Measurements from ENCODE around the gene GJA5. TPM values are rescaled to one million over a fixed set of nuclear protein-coding genes. Genes with fewer than 3 reads are reported as not detected.

GJA5 gene
- total RNA-seq, 4 donors from 2014 or later = 9.8 to 14.6 (median 12.0) TPM

GRCh38 chr1:147800804-147801203, 40.4 kb upstream of the GJA5 start:
- DNase-seq (ENCODE audit: extremely low spot score) = no peak
- no peaks in the 10 kb centered on the region for H3K36me3 ChIP-seq
- intact Hi-C loops (cut with DNase I) = no loop called here
- H3K27ac ChIP-seq (replicated peaks in 1 of 4) = no peak overlapping the region
- TF ChIP-seq CTCF (IDR thresholded peaks at IDR 0.05) (no peak), POLR2AphosphoS5 (IDR thresholded peaks at IDR 0.05) (no peak), EP300 (IDR thresholded peaks at IDR 0.05) (no peak), POLR2A (IDR thresholded peaks at IDR 0.05; ENCODE audit: low read depth) (no peak)
- 86% methylated on average over 2 of the region's 2 CpGs for WGBS
- H3K9me3 ChIP-seq = no peaks in the 10 kb centered on the region
- no peaks in the 10 kb centered on the region for H3K27me3 ChIP-seq
- H3K4me3 ChIP-seq = no peak overlapping the region
- H3K4me1 ChIP-seq = no peaks in the 10 kb centered on the region

GRCh38 chr1:147798731-147799130, 38.3 kb upstream of the GJA5 start:
- 76% methylated on average over 2 of the region's 3 CpGs for WGBS
- no peaks in the 10 kb centered on the region for H3K4me1 ChIP-seq
- intact Hi-C loops (cut with DNase I) = loop anchor here (10.0 kb wide), 1 partner anchor 66 kb away; no protein-coding TSS in a partner anchor

GRCh38 chr1:147794570-147794969, 34.2 kb upstream of the GJA5 start:
- H3K4me1 ChIP-seq = no peaks in the 10 kb centered on the region
- DNase-seq (ENCODE audit: extremely low spot score) = no peak
- intact Hi-C loops (cut with DNase I) = loop anchor here (10.0 kb wide), 1 partner anchor 70 kb away; no protein-coding TSS in a partner anchor
- H3K27me3 ChIP-seq = no peaks in the 10 kb centered on the region
- H3K4me3 ChIP-seq = no peak overlapping the region
- H3K27ac ChIP-seq (replicated peaks in 1 of 4) = no peak overlapping the region
- TF ChIP-seq POLR2A (IDR thresholded peaks at IDR 0.05; ENCODE audit: low read depth) (no peak), POLR2AphosphoS5 (IDR thresholded peaks at IDR 0.05) (no peak), CTCF (IDR thresholded peaks at IDR 0.05) (no peak), EP300 (IDR thresholded peaks at IDR 0.05) (no peak)
- WGBS = 53% methylated on average over 9 of the region's 10 CpGs
- no peaks in the 10 kb centered on the region for H3K36me3 ChIP-seq
- no peaks in the 10 kb centered on the region for H3K9me3 ChIP-seq

More at GRCh38 chr1:147798731-147799130, 38.3 kb upstream of the GJA5 start:
- H3K27ac ChIP-seq (replicated peaks in 1 of 4) = no peak overlapping the region
- no peak for TF ChIP-seq CTCF (IDR thresholded peaks at IDR 0.05)
- no peak for TF ChIP-seq EP300 (IDR thresholded peaks at IDR 0.05)
- TF ChIP-seq POLR2AphosphoS5 (IDR thresholded peaks at IDR 0.05) = no peak
- no peak for TF ChIP-seq POLR2A (IDR thresholded peaks at IDR 0.05; ENCODE audit: low read depth)
- DNase-seq (ENCODE audit: extremely low spot score) = no peak
- no peaks in the 10 kb centered on the region for H3K27me3 ChIP-seq
- H3K36me3 ChIP-seq = no peaks in the 10 kb centered on the region
- H3K9me3 ChIP-seq = no peaks in the 10 kb centered on the region
- H3K4me3 ChIP-seq = no peak overlapping the region

DNA sequence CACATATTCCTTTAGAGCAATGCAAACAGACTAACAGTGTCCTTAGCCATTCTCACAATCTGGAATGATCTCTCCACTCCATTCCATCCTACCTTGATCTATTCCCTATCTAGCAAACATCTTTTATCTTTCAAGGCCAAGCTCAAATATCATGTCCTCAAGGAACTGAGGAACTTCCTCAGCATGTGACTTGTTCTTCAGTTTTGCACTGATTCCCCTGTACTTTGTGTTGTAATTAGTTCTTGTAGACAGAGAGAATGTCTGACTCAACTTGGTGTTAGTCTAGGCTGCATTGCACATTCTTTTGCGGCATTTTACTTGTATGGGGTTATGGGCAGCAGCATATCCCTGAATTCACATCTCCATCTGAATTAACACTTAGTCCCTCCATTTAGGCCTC, 31.5 kb upstream of the GJA5 start:
- no peaks in the 10 kb centered on the region for H3K4me1 ChIP-seq
- no peak overlapping the region for H3K4me3 ChIP-seq
- DNase-seq (ENCODE audit: extremely low spot score) = no peak
- intact Hi-C loops (cut with DNase I) = loop anchor here (10.0 kb wide), 1 partner anchor 73 kb away; no protein-coding TSS in a partner anchor
- no peaks in the 10 kb centered on the region for H3K36me3 ChIP-seq
- no peaks in the 10 kb centered on the region for H3K9me3 ChIP-seq
- 100% methylated on average over 1 of the region's 1 CpG for WGBS
- TF ChIP-seq POLR2AphosphoS5 (IDR thresholded peaks at IDR 0.05) (no peak), CTCF (IDR thresholded peaks at IDR 0.05) (no peak), POLR2A (IDR thresholded peaks at IDR 0.05; ENCODE audit: low read depth) (no peak)
- H3K27ac ChIP-seq (replicated peaks in 1 of 4) = no peak overlapping the region
- H3K27me3 ChIP-seq = no peaks in the 10 kb centered on the region

DNA sequence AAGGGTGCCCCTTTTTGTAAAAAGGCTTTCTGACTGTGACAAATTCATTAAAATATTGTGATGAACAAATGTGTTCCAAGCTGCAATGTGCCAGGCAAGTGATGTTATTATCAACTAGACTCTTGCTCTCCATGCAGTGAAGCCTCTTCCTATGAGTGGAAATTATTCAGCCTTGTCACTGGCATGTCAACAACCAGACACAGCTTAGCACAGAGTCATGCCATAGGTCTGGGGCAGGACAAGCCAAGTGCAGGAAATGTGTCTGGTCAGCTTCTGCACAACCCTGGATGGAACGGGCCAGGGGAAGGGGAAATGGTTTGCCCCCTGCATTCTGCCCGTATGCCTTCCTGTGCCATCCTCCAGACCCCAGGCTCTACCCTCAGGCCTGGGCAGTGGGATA, 27.4 kb upstream of the GJA5 start:
- intact Hi-C loops (cut with DNase I) = no loop called here
- Histone ChIP-seq H3K27ac (replicated peaks in 1 of 4) (no peak overlapping the region), H3K27me3 (peaks cover 0 to 3% (median 0%) of the 10 kb centered on the region in 4 donors), H3K4me1 (no peaks in the 10 kb centered on the region), H3K9me3 (no peaks in the 10 kb centered on the region), H3K36me3 (no peaks in the 10 kb centered on the region), H3K4me3 (no peak overlapping the region)
- no peak for DNase-seq (ENCODE audit: extremely low spot score)
- TF ChIP-seq EP300 (IDR thresholded peaks at IDR 0.05) (no peak), POLR2AphosphoS5 (IDR thresholded peaks at IDR 0.05) (no peak), CTCF (IDR thresholded peaks at IDR 0.05) (no peak), POLR2A (IDR thresholded peaks at IDR 0.05; ENCODE audit: low read depth) (no peak)
- WGBS = 93% methylated on average over 2 of the region's 2 CpGs
